Measurements from ENCODE around the gene BST1. TPM values are rescaled to one million over a fixed set of nuclear protein-coding genes. Genes with fewer than 3 reads are reported as not detected.

The BST1 gene
- total RNA-seq, 1 donor from 2014 or later: not detected

GRCh38 chr4:15704129-15704528 lies 1.3 kb downstream of the BST1 start:
- Mint-ChIP-seq H3K36me3 (ENCODE audit: unreplicated experiment) (peaks cover 9% of the 10 kb centered on the region), H3K9me3 (ENCODE audit: unreplicated experiment) (peaks cover 5% of the 10 kb centered on the region), H3K27ac (ENCODE audit: unreplicated experiment) (no peak overlapping the region), H3K4me3 (ENCODE audit: unreplicated experiment) (peak overlapping the region; percentile 76), H3K4me1 (ENCODE audit: low read depth, unreplicated experiment) (no peaks in the 10 kb centered on the region), H3K27me3 (ENCODE audit: unreplicated experiment) (peaks cover 21% of the 10 kb centered on the region)
- DNase-seq: no peak
- TF ChIP-seq, protein P1, sequence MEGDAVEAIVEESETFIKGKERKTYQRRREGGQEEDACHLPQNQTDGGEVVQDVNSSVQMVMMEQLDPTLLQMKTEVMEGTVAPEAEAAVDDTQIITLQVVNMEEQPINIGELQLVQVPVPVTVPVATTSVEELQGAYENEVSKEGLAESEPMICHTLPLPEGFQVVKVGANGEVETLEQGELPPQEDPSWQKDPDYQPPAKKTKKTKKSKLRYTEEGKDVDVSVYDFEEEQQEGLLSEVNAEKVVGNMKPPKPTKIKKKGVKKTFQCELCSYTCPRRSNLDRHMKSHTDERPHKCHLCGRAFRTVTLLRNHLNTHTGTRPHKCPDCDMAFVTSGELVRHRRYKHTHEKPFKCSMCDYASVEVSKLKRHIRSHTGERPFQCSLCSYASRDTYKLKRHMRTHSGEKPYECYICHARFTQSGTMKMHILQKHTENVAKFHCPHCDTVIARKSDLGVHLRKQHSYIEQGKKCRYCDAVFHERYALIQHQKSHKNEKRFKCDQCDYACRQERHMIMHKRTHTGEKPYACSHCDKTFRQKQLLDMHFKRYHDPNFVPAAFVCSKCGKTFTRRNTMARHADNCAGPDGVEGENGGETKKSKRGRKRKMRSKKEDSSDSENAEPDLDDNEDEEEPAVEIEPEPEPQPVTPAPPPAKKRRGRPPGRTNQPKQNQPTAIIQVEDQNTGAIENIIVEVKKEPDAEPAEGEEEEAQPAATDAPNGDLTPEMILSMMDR (IDR thresholded peaks at IDR 0.05; ENCODE audit: partially characterized antibody, unreplicated experiment): no peak

DNA sequence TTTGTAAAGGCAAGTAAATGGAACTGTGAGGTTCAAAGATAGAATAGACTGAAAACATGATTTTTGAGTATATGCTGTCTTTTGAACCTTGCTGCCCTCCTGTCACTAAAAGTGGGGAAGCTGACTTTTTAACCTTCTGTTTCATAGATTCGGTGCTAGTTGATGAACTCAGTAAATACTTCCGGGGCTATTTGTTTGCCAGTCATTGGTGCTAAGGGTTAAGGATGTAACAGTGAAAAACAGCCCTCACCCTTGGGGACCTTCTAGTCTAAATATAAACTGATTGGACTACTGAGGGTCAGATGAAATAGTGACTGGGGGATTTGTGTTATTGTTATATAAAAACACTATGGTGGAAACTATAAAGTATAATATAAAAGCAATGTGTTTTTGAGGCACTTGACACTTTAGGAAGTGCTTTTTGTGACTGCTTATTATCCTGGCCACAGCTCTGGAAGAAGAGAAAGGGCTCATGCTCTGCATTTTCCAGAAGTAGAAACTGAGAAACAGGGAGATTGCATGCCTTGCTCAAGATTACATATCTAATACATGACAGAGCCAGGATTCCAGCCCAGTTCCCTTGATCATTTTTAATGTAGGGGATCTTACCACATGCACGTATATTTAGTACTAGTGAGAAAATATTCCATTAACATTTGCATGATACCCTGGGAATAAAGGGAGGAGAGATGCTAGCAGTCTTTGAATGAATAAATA lies 3.9 kb downstream of the BST1 start:
- Mint-ChIP-seq H3K9me3 (ENCODE audit: unreplicated experiment) (peaks cover 5% of the 10 kb centered on the region), H3K27ac (ENCODE audit: unreplicated experiment) (no peak overlapping the region), H3K4me3 (ENCODE audit: unreplicated experiment) (no peak overlapping the region), H3K4me1 (ENCODE audit: low read depth, unreplicated experiment) (no peaks in the 10 kb centered on the region), H3K36me3 (ENCODE audit: unreplicated experiment) (no peaks in the 10 kb centered on the region), H3K27me3 (ENCODE audit: unreplicated experiment) (peaks cover 16% of the 10 kb centered on the region)
- TF ChIP-seq, protein P1 (IDR thresholded peaks at IDR 0.05; ENCODE audit: partially characterized antibody, unreplicated experiment): no peak
- DNase-seq: no peak

DNA sequence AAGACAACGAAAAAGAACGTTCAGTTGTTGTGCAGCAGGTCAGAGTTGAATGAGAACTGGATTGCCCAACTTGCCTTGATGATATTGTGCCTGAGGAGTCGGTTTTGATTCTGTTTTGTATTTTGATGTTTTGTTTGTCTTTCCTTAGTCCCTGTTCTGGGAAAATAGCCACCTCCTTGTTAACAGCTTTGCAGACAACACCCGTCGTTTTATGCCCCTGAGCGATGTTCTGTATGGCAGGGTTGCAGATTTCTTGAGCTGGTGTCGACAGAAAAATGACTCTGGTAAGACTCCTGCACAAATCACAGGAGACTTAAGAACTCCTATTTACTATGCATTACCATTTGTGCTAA lies 4.5 kb downstream of the BST1 start:
- Mint-ChIP-seq H3K27me3 (ENCODE audit: unreplicated experiment) (peaks cover 12% of the 10 kb centered on the region), H3K36me3 (ENCODE audit: unreplicated experiment) (no peaks in the 10 kb centered on the region), H3K4me3 (ENCODE audit: unreplicated experiment) (no peak overlapping the region), H3K4me1 (ENCODE audit: low read depth, unreplicated experiment) (no peaks in the 10 kb centered on the region), H3K9me3 (ENCODE audit: unreplicated experiment) (peaks cover 3% of the 10 kb centered on the region), H3K27ac (ENCODE audit: unreplicated experiment) (no peak overlapping the region)
- TF ChIP-seq, protein P1 (IDR thresholded peaks at IDR 0.05; ENCODE audit: partially characterized antibody, unreplicated experiment): no peak
- DNase-seq: no peak

DNA sequence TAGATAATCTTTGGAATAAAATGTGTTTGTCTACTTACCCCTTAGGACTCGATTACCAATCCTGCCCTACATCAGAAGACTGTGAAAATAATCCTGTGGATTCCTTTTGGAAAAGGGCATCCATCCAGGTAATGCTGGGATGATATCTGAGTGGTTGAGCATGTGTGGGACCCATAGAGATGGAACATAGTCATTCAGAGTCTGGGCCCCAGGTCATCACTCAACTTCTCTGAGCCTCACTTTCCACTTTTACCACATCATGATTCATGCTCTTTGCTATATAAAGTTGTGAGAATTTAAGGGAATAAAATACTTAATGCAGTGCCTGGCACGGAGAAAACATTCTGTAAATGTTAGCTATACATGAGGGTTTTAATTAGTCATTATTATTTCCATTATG lies 8.9 kb downstream of the BST1 start:
- Mint-ChIP-seq H3K4me1 (ENCODE audit: low read depth, unreplicated experiment) (no peaks in the 10 kb centered on the region), H3K27ac (ENCODE audit: unreplicated experiment) (no peak overlapping the region), H3K27me3 (ENCODE audit: unreplicated experiment) (no peaks in the 10 kb centered on the region), H3K4me3 (ENCODE audit: unreplicated experiment) (no peak overlapping the region), H3K9me3 (ENCODE audit: unreplicated experiment) (no peaks in the 10 kb centered on the region), H3K36me3 (ENCODE audit: unreplicated experiment) (no peaks in the 10 kb centered on the region)
- TF ChIP-seq, protein P1 (IDR thresholded peaks at IDR 0.05; ENCODE audit: partially characterized antibody, unreplicated experiment): no peak
- no peak for DNase-seq

DNA sequence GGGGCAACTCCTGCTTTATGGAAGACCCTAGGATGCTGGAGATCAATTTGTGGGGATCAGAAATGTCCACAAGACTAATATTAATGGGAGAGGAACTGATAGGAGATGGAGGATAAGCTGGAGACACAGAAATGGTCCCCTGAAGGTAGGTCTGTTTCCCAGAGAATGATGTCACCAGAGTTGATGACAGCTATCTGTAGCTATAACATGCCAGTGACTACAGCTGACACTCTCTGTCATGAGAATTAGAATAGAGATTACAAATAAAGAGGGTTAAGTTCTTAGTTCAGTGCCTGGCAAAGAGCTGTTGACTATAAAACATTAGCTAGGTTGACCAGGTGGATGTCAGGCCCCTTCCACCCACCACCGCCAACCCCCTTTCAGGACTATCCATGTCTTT lies 9.3 kb downstream of the BST1 start:
- H3K4me1 Mint-ChIP-seq (ENCODE audit: low read depth, unreplicated experiment): no peaks in the 10 kb centered on the region
- no peak overlapping the region for H3K27ac Mint-ChIP-seq (ENCODE audit: unreplicated experiment)
- no peak overlapping the region for H3K4me3 Mint-ChIP-seq (ENCODE audit: unreplicated experiment)
- DNase-seq: no peak
- H3K9me3 Mint-ChIP-seq (ENCODE audit: unreplicated experiment): no peaks in the 10 kb centered on the region
- H3K36me3 Mint-ChIP-seq (ENCODE audit: unreplicated experiment): no peaks in the 10 kb centered on the region
- H3K27me3 Mint-ChIP-seq (ENCODE audit: unreplicated experiment): no peaks in the 10 kb centered on the region
- TF ChIP-seq, protein P1 (IDR thresholded peaks at IDR 0.05; ENCODE audit: partially characterized antibody, unreplicated experiment): no peak
